Breast epithelium (tissue), 4 donors: ENCODE results near the gene FRMD4A. TPM values are rescaled to one million over a fixed set of nuclear protein-coding genes. Genes with fewer than 3 reads are reported as not detected.
A peak's percentile ranks its signal among the peaks of the same experiment; 100 is the strongest.

Experiments used
- DNase-seq, 2 donors: peaks; one replicate each; pipeline ENCODE4 v3.0.0-alpha.2; 2019; ENCODE audit warnings: low spot score in 2 of 2
- H3K27ac ChIP-seq, 2 donors: fragments of 200-600 bp; sonication (generic) in 1 of 2; one replicate each; pipeline ENCODE4 v1.5.1; 2016 to 2019; ENCODE audit warnings: mild to moderate bottlenecking in 1 of 2
- H3K27me3 ChIP-seq, 2 donors: fragments of 200-600 bp; sonication (generic) in 1 of 2; one replicate each; pipeline versions ENCODE4 v1.5.1 to v1.6.0; 2017 to 2019; ENCODE audit warnings: control low read depth in 1 of 2, mild to moderate bottlenecking in 1 of 2
- H3K36me3 ChIP-seq: fragments of 200-600 bp; one replicate; pipeline ENCODE4 v1.5.1; 2019
- H3K4me1 ChIP-seq, 2 donors: fragments of 200-600 bp; sonication (generic); one replicate each; pipeline ENCODE4 v1.5.1; 2016 to 2019; ENCODE audit warnings: control low read depth in 1 of 2
- H3K4me3 ChIP-seq, 3 donors: fragments of 200-600 bp; sonication (generic); 1 replicate in 2 of 3; 2 replicates in 1 of 3; pipeline ENCODE4 v1.5.1; 2016 to 2019; ENCODE audit warnings: mild to moderate bottlenecking in 3 of 3, moderate library complexity in 2 of 3
- H3K9me3 ChIP-seq, 2 donors: fragments of 200-600 bp; sonication (generic) in 1 of 2; one replicate each; pipeline ENCODE4 v1.5.1; 2016 to 2019; ENCODE audit warnings: control low read depth in 1 of 2
- POLR2A ChIP-seq: fragments of 450-650 bp; IDR thresholded peaks from one replicate; pipeline ENCODE4 v1.6.1; 2016; ENCODE audit warnings: antibody characterized with exemption, mild to moderate bottlenecking, moderate library complexity
- POLR2AphosphoS5 ChIP-seq, 3 donors: sonication (generic); formaldehyde crosslinking; IDR thresholded peaks; one replicate each; pipeline ENCODE4 v1.6.1; 2017; ENCODE audit warnings: antibody characterized with exemption in 3 of 3
- intact Hi-C: fragments of 100-400 bp; cut with DNase I; formaldehyde crosslinking; loops from one replicate; pipeline ENCODE4 v1.15.1; 2023; ENCODE audit warnings: low total_unique reads
- total RNA-seq, 3 donors: library from RNA; depleted of rRNA; stranded (reverse); fragments of >200 nt; gene quantifications; one replicate each; pipeline ENCODE4 v1.1.0, GENCODE V29; 2016
- TF ChIP-seq, protein P1 (sequence below), 3 donors: fragments of 450-650 bp; IDR thresholded peaks; one replicate each; pipeline ENCODE4 v1.5.1; 2016 to 2017; ENCODE audit warnings: antibody characterized with exemption in 3 of 3, mild to moderate bottlenecking in 3 of 3, moderate library complexity in 3 of 3

The FRMD4A gene
- total RNA-seq, 3 donors from 2014 or later: 27.5 to 107 (median 34.4) TPM

DNA sequence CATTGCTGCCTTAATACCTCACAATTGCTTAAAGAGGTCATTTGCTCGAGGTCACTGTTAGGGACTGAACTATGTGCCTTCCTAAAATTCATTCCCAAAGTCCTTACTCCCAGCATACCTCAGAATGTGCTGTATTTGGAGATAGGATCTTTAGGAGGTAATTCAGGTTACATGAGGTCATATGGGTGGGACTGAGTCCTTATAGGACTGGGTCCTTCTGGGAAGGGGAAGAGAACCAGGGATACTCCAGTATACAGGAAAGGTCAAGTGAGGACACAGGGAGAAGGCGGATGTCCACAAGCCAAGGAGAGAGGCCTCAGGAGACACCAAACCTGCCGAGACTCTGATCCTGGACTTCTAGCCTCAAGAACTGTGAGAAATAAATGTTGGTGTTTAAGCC is 490.7 kb downstream of the FRMD4A start:
- H3K4me1 ChIP-seq: no peaks in the 10 kb centered on the region
- intact Hi-C loops: no loop called here
- no peak overlapping the region for H3K4me3 ChIP-seq
- peak overlapping the region in 1 of 2 donors; percentile 6 for H3K27ac ChIP-seq
- DNase-seq: no peak
- no peaks in the 10 kb centered on the region for H3K36me3 ChIP-seq
- no peaks in the 10 kb centered on the region for H3K27me3 ChIP-seq
- TF ChIP-seq, protein P1, sequence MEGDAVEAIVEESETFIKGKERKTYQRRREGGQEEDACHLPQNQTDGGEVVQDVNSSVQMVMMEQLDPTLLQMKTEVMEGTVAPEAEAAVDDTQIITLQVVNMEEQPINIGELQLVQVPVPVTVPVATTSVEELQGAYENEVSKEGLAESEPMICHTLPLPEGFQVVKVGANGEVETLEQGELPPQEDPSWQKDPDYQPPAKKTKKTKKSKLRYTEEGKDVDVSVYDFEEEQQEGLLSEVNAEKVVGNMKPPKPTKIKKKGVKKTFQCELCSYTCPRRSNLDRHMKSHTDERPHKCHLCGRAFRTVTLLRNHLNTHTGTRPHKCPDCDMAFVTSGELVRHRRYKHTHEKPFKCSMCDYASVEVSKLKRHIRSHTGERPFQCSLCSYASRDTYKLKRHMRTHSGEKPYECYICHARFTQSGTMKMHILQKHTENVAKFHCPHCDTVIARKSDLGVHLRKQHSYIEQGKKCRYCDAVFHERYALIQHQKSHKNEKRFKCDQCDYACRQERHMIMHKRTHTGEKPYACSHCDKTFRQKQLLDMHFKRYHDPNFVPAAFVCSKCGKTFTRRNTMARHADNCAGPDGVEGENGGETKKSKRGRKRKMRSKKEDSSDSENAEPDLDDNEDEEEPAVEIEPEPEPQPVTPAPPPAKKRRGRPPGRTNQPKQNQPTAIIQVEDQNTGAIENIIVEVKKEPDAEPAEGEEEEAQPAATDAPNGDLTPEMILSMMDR (IDR thresholded peaks at IDR 0.05): no peak
- peaks cover 0 to 4% of the 10 kb centered on the region in 2 donors for H3K9me3 ChIP-seq

DNA sequence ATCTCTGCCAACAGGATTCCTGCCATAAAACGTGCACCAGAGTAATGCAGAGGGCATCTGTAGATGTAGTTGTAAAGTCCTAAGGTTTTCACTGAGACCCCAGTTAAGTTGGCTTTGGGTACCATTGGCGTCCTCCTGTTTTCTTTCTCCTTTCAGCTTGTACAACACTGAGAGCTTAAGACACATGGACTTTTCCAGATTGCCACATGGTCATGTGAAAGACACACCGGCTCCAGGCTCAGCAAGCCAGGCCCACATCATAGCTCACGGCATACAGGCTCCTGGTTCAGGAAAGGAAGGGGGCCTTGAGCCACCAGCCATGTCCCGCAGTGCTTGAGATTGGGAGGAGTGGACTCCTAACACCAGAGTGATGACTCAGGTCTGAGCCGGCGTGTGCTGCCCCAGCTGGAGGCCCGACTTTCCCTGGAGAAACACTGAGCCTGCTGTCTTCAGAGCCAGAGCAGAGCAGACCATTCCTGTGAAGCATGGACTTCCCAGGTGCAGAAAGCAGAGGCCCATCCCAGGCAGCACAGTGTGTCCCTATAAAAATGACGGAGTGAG is 491.2 kb downstream of the FRMD4A start:
- intact Hi-C loops: no loop called here

DNA sequence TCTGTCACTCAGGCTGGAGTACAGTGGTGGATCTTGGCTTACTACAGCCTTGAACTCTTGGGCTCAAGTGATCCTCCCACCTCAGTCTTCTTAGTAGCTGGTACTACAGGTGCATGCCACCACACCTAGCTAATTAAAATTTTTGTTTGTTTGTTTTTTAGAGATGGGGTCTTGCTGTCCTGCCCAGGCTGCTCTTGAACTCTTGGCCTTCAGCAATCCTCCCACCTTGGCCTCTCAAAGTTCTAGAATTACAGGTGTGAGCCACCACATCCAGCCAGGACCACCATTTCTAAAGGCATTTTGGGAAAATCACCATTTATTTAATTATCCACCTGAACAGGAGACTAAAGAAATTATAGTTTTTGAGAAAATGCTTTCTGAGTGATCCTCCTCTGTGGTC is 491.7 kb downstream of the FRMD4A start:
- Histone ChIP-seq H3K4me3 (no peak overlapping the region), H3K4me1 (no peaks in the 10 kb centered on the region), H3K27me3 (no peaks in the 10 kb centered on the region), H3K36me3 (no peaks in the 10 kb centered on the region), H3K9me3 (peaks cover 0 to 4% of the 10 kb centered on the region in 2 donors), H3K27ac (no peak overlapping the region)
- intact Hi-C loops: no loop called here
- no peak for TF ChIP-seq POLR2AphosphoS5 (IDR thresholded peaks at IDR 0.05)
- TF ChIP-seq, protein P1 (IDR thresholded peaks at IDR 0.05): no peak
- no peak for TF ChIP-seq POLR2A
- DNase-seq: no peak

More for the DNA sequence above, 491.2 kb downstream of the FRMD4A start:
- H3K4me3 ChIP-seq: no peak overlapping the region
- TF ChIP-seq POLR2A: no peak
- no peak for TF ChIP-seq POLR2AphosphoS5 (IDR thresholded peaks at IDR 0.05)
- TF ChIP-seq, protein P1 (IDR thresholded peaks at IDR 0.05): no peak
- H3K9me3 ChIP-seq: peaks cover 0 to 4% of the 10 kb centered on the region in 2 donors
- no peaks in the 10 kb centered on the region for H3K27me3 ChIP-seq
- H3K4me1 ChIP-seq: no peaks in the 10 kb centered on the region
- no peaks in the 10 kb centered on the region for H3K36me3 ChIP-seq
- no peak for DNase-seq
- peak overlapping the region in 1 of 2 donors; percentile 6 for H3K27ac ChIP-seq

DNA sequence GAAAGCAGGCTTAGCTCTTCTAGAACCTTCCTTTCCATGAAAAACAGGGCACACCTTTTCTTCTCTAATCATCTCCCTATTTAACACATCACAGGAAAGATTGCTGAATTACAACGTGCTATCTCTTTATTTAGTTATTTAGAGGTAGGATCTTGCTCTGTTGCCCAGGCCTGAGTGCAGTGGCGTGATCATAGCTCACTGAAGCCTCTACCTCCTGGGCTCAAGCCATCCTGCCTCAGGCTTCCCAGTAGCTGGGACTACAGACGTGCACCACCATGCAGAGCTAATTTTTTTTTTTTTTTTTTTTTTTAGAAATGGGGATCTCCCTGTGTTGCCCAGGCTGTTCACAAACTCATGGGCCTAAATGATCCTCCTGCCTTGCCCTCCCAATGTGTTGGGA is 492.8 kb downstream of the FRMD4A start:
- no peak overlapping the region for H3K27ac ChIP-seq
- no peaks in the 10 kb centered on the region for H3K27me3 ChIP-seq
- TF ChIP-seq, protein P1 (IDR thresholded peaks at IDR 0.05): no peak
- TF ChIP-seq POLR2A (no peak), POLR2AphosphoS5 (IDR thresholded peaks at IDR 0.05) (no peak)
- intact Hi-C loops: no loop called here
- no peaks in the 10 kb centered on the region for H3K36me3 ChIP-seq
- no peaks in the 10 kb centered on the region for H3K4me1 ChIP-seq
- DNase-seq: no peak
- no peak overlapping the region for H3K4me3 ChIP-seq
- peaks cover 0 to 4% of the 10 kb centered on the region in 2 donors for H3K9me3 ChIP-seq

DNA sequence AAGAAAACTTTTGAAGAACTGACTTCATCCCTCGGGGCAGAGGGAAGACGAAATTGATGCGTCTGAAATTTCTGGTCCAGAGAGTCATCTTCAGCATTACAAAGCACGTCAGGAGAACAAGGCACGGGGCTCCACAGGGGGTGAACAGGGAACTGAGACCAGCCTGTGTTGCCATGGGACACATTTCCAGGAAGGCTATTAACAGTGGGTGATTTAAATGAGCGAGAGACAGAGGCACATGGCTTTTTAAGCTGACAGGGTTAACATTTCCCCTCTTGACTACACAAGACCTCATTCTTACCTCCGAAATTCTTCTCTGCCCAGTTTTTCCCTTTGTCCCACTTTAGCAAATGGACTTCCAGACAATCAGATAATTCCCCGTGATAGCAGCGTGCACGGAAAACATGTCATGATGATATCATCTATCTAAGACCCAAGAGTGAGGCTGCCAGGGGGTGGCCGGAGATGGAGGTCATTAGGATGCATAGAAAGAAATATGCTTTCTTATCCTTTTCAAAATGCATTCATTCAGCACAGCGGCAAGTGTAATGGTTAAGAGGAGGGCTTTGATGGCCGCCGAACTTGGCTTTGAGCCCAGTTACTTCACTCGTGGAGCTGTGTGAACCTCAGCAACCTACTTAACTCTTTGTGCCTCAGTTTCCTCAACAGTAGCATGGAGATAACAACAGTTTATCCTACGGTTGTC is 496.0 kb downstream of the FRMD4A start:
- no peaks in the 10 kb centered on the region for H3K9me3 ChIP-seq
- no peaks in the 10 kb centered on the region for H3K36me3 ChIP-seq
- intact Hi-C loops: no loop called here
- no peaks in the 10 kb centered on the region for H3K4me1 ChIP-seq
- TF ChIP-seq, protein P1 (IDR thresholded peaks at IDR 0.05): no peak
- no peak for TF ChIP-seq POLR2AphosphoS5 (IDR thresholded peaks at IDR 0.05)
- no peak for TF ChIP-seq POLR2A
- DNase-seq: no peak
- H3K4me3 ChIP-seq: no peak overlapping the region
- no peaks in the 10 kb centered on the region for H3K27me3 ChIP-seq
- H3K27ac ChIP-seq: peak overlapping the region; percentile 1 to 66
